T-cell (primary cell): ENCODE results near the gene KRT6B. TPM values are rescaled to one million over a fixed set of nuclear protein-coding genes. Genes with fewer than 3 reads are reported as not detected.
"Not testable (repeated sequence)": the region's sequence is repeated elsewhere in the genome, so short reads cannot be mapped to it uniquely, and the experiment has no call there.

ENCODE experiments used
- ATAC-seq, 4 experiments: fragments of 200-7000 bp in 3 of 4; fragments of 150-1000 bp in 1 of 4; cut with Tn5 transposase; replicated peaks in 1 of 4; 1 replicate in 3 of 4; 2 replicates in 1 of 4; pipeline ENCODE4 v1.10.0; 2021; ENCODE audit warnings: moderate library complexity in 3 of 4, mild to moderate bottlenecking in 2 of 4, moderate number of reproducible peaks in 1 of 4
- CTCF ChIA-PET, 2 donors: fragments of 300-600 bp; sonication (Branson Sonifier 250); formaldehyde crosslinking; loops; one replicate each; lab custom pipeline; 2022; ENCODE audit warnings: antibody characterized with exemption in 2 of 2; lab: Charles Lee
- POLR2A ChIA-PET, 2 donors: fragments of 300-600 bp; sonication (Branson Sonifier 250); formaldehyde crosslinking; loops; one replicate each; lab custom pipeline; 2022; ENCODE audit warnings: antibody characterized with exemption in 2 of 2; lab: Charles Lee
- DNase-seq, 35 experiments: peaks; one replicate each; pipeline versions ENCODE4 v3.0.0 to v3.0.0-alpha.2; 2013 to 2023
- H3K27ac ChIP-seq: one replicate; pipeline ENCODE4 v1.5.1; 2013; ENCODE audit warnings: low read length
- H3K27me3 ChIP-seq, 2 experiments: replicated peaks in 1 of 2; 1 replicate in 1 of 2; 2 replicates in 1 of 2; pipeline versions ENCODE4 v1.6.1 to v1.7.0; 2013; ENCODE audit warnings: low read length in 1 of 2, mixed read lengths in 1 of 2; ENCODE audit not compliant: control insufficient read depth in 2 of 2, insufficient read depth in 2 of 2; ENCODE audit errors: extremely low read depth in 1 of 2
- H3K36me3 ChIP-seq, 2 donors: 1 replicate in 1 of 2; 2 replicates in 1 of 2; pipeline versions ENCODE4 v1.6.1 to v1.7.0; 2013; ENCODE audit warnings: low read length in 1 of 2; ENCODE audit not compliant: control insufficient read depth in 2 of 2, insufficient read depth in 1 of 2; ENCODE audit errors: extremely low read depth in 1 of 2
- H3K4me1 ChIP-seq, 2 experiments: 1 replicate in 1 of 2; 2 replicates in 1 of 2; pipeline versions ENCODE4 v1.6.1 to v1.7.0; 2013; ENCODE audit warnings: low read length in 2 of 2, mixed read lengths in 1 of 2; ENCODE audit not compliant: insufficient read depth in 2 of 2, control insufficient read depth in 1 of 2; ENCODE audit errors: extremely low read depth in 1 of 2
- H3K4me3 ChIP-seq, 2 donors: 1 replicate in 1 of 2; 2 replicates in 1 of 2; pipeline versions ENCODE4 v1.5.1 to v1.7.0; 2013; ENCODE audit warnings: mild to moderate bottlenecking in 2 of 2, low read length in 1 of 2, moderate library complexity in 1 of 2; ENCODE audit not compliant: control insufficient read depth in 1 of 2; ENCODE audit errors: extremely low read depth in 1 of 2
- H3K9me3 ChIP-seq: 2 replicates; pipeline ENCODE4 v1.7.0; 2013
- H3K27ac Mint-ChIP-seq, 2 donors: one replicate each; pipeline ENCODE4 v1.8.0; 2020 to 2021; ENCODE audit warnings: mild to moderate bottlenecking in 2 of 2, mixed read lengths in 2 of 2
- H3K27me3 Mint-ChIP-seq, 2 donors: one replicate each; pipeline ENCODE4 v1.8.0; 2021 to 2022; ENCODE audit warnings: mixed read lengths in 2 of 2
- H3K36me3 Mint-ChIP-seq: one replicate; pipeline ENCODE4 v1.8.0; 2021; ENCODE audit warnings: mixed read lengths
- H3K4me1 Mint-ChIP-seq, 3 donors: one replicate each; pipeline ENCODE4 v1.8.0; 2020 to 2022; ENCODE audit warnings: mixed read lengths in 3 of 3, mild to moderate bottlenecking in 1 of 3
- H3K4me3 Mint-ChIP-seq, 3 donors: one replicate each; pipeline ENCODE4 v1.8.0; 2020 to 2022; ENCODE audit warnings: mild to moderate bottlenecking in 3 of 3, mixed read lengths in 3 of 3, moderate library complexity in 3 of 3
- H3K9me3 Mint-ChIP-seq, 3 donors: one replicate each; pipeline ENCODE4 v1.8.0; 2020 to 2022; ENCODE audit warnings: mixed read lengths in 3 of 3
- WGBS: methylation state at CpG from one replicate; pipeline ENCODE4 v1.1.5; 2013; ENCODE audit warnings: missing lambda C conversion rate; ENCODE audit not compliant: insufficient coverage; 5-methylcytosine and 5-hydroxymethylcytosine counted together
- total RNA-seq, 35 experiments: library from RNA in 6 of 35; stranded (reverse) in 6 of 35; fragments of 120-200 nt in 1 of 35; gene quantifications; one replicate each; pipeline versions ENCODE4 v1.2.1 to v1.2.4 and lab custom pipeline; 2013 to 2026

Gene KRT6B
- total RNA-seq, 5 donors from 2014 or later (not counting 1 experiment from before 2014, with no cell fraction given) = not detected

- H3K9me3 ChIP-seq, H3K4me3 Mint-ChIP-seq, DNase-seq, ATAC-seq, POLR2A ChIA-PET, H3K4me3 ChIP-seq, H3K4me1 ChIP-seq, H3K36me3 ChIP-seq, H3K27ac Mint-ChIP-seq, H3K27ac ChIP-seq, H3K36me3 Mint-ChIP-seq, CTCF ChIA-PET, H3K4me1 Mint-ChIP-seq, H3K9me3 Mint-ChIP-seq: not testable (repeated sequence)
- no CpG with 5 or more reads among the region's 6 CpGs for WGBS
- H3K27me3 Mint-ChIP-seq = peaks cover 30 to 42% of the 10 kb centered on the region in 2 donors
- peaks cover 0 to 14% of the 10 kb centered on the region in 2 experiments for H3K27me3 ChIP-seq
Observed at GRCh38 chr12:52492405-52492804, 40.5 kb upstream of the KRT6B start.

GRCh38 chr12:52491495-52491894 is 39.5 kb upstream of the KRT6B start:
- H3K27ac Mint-ChIP-seq, H3K4me1 ChIP-seq, H3K27ac ChIP-seq, ATAC-seq, H3K4me1 Mint-ChIP-seq, H3K4me3 Mint-ChIP-seq, H3K4me3 ChIP-seq, H3K9me3 Mint-ChIP-seq, H3K36me3 ChIP-seq, DNase-seq, POLR2A ChIA-PET, H3K9me3 ChIP-seq, CTCF ChIA-PET, H3K36me3 Mint-ChIP-seq: not testable (repeated sequence)
- WGBS = 92% methylated on average over 6 of the region's 8 CpGs
- H3K27me3 ChIP-seq = peaks cover 0 to 14% of the 10 kb centered on the region in 2 experiments
- peaks cover 34 to 47% of the 10 kb centered on the region in 2 donors for H3K27me3 Mint-ChIP-seq

GRCh38 chr12:52488736-52489135 is 36.8 kb upstream of the KRT6B start:
- Histone ChIP-seq H3K9me3 (peaks cover 2% of the 10 kb centered on the region), H3K4me1 (no peaks in the 10 kb centered on the region), H3K27ac (no peak overlapping the region), H3K36me3 (no peaks in the 10 kb centered on the region), H3K27me3 (peaks cover 0 to 14% of the 10 kb centered on the region in 2 experiments), H3K4me3 (no peak overlapping the region)
- Mint-ChIP-seq H3K4me3 (no peak overlapping the region), H3K9me3 (peaks cover 4 to 14% (median 13%) of the 10 kb centered on the region in 3 donors), H3K4me1 (no peaks in the 10 kb centered on the region), H3K27me3 (peaks cover 40 to 64% of the 10 kb centered on the region in 2 donors), H3K36me3 (no peaks in the 10 kb centered on the region), H3K27ac (no peak overlapping the region)
- DNase-seq = no peak
- ChIA-PET CTCF (interaction anchor here in 1 of 2 donors (0.5 kb wide), 1 partner anchor 450 kb away, joined by 3 read pairs; no protein-coding TSS in a partner anchor), POLR2A (no interaction called here)
- ATAC-seq = no peak

- ATAC-seq, H3K9me3 ChIP-seq, H3K27ac ChIP-seq, CTCF ChIA-PET, H3K4me1 ChIP-seq, H3K36me3 Mint-ChIP-seq, H3K4me1 Mint-ChIP-seq, H3K27ac Mint-ChIP-seq, H3K4me3 ChIP-seq, H3K4me3 Mint-ChIP-seq, DNase-seq, H3K36me3 ChIP-seq: not testable (repeated sequence)
- H3K27me3 ChIP-seq = peaks cover 0 to 11% of the 10 kb centered on the region in 2 experiments
- H3K9me3 Mint-ChIP-seq = peaks cover 4 to 14% (median 13%) of the 10 kb centered on the region in 3 donors
- H3K27me3 Mint-ChIP-seq = peaks cover 48 to 65% of the 10 kb centered on the region in 2 donors
- POLR2A ChIA-PET = interaction anchor here in 1 of 2 donors (0.6 kb wide), 1 partner anchor 21 kb away, joined by 5 read pairs; no protein-coding TSS in a partner anchor
- WGBS = no CpG with 5 or more reads among the region's 15 CpGs
Observed at GRCh38 chr12:52487744-52488443, 35.9 kb upstream of the KRT6B start.

GRCh38 chr12:52487211-52487610 is 35.3 kb upstream of the KRT6B start:
- Histone ChIP-seq H3K4me3 (no peak overlapping the region), H3K27ac (no peak overlapping the region), H3K4me1 (no peaks in the 10 kb centered on the region), H3K36me3 (no peaks in the 10 kb centered on the region), H3K9me3 (peaks cover 2% of the 10 kb centered on the region), H3K27me3 (peaks cover 0 to 8% of the 10 kb centered on the region in 2 experiments)
- no CpG with 5 or more reads among the region's 1 CpG for WGBS
- CTCF ChIA-PET = no interaction called here
- ATAC-seq (no peak), DNase-seq (no peak)
- no peaks in the 10 kb centered on the region for H3K36me3 Mint-ChIP-seq
- peaks cover 50 to 64% of the 10 kb centered on the region in 2 donors for H3K27me3 Mint-ChIP-seq
- peaks cover 4 to 14% (median 13%) of the 10 kb centered on the region in 3 donors for H3K9me3 Mint-ChIP-seq
- no peak overlapping the region for H3K27ac Mint-ChIP-seq
- H3K4me3 Mint-ChIP-seq = no peak overlapping the region
- POLR2A ChIA-PET = no interaction called here
- H3K4me1 Mint-ChIP-seq = no peaks in the 10 kb centered on the region

- Mint-ChIP-seq H3K27ac (no peak overlapping the region), H3K4me1 (no peaks in the 10 kb centered on the region), H3K9me3 (peaks cover 4 to 14% (median 13%) of the 10 kb centered on the region in 3 donors), H3K27me3 (peaks cover 43 to 60% of the 10 kb centered on the region in 2 donors), H3K36me3 (no peaks in the 10 kb centered on the region), H3K4me3 (no peak overlapping the region)
- Histone ChIP-seq H3K27ac (no peak overlapping the region), H3K4me1 (no peaks in the 10 kb centered on the region), H3K4me3 (no peak overlapping the region), H3K36me3 (no peaks in the 10 kb centered on the region), H3K9me3 (peaks cover 2% of the 10 kb centered on the region), H3K27me3 (peaks cover 0 to 4% of the 10 kb centered on the region in 2 experiments)
- WGBS = 70% methylated on average over 2 of the region's 5 CpGs
- POLR2A ChIA-PET = no interaction called here
- DNase-seq = no peak
- CTCF ChIA-PET = no interaction called here
- ATAC-seq = no peak
Observed at GRCh38 chr12:52486166-52487105, 34.5 kb upstream of the KRT6B start.
